Brain microvascular endothelial cell (primary cell): ENCODE data around the gene BMP6.

Experiments
- DNase-seq: peaks from one replicate; pipeline ENCODE4 v3.0.0-alpha.2; 2020
- H3K27ac ChIP-seq: fragments of 250-450 bp; sonication (Bioruptor Pico); 2 replicates; pipeline ENCODE4 v1.5.1; 2020; ENCODE audit warnings: mild to moderate bottlenecking, moderate library complexity
- H3K27me3 ChIP-seq: fragments of 250-450 bp; sonication (Bioruptor Pico); replicated peaks from 2 replicates; pipeline ENCODE4 v1.5.1; 2020; ENCODE audit warnings: mild to moderate bottlenecking
- H3K36me3 ChIP-seq: fragments of 250-450 bp; sonication (Bioruptor Pico); replicated peaks from 2 replicates; pipeline ENCODE4 v1.5.1; 2020; ENCODE audit warnings: mild to moderate bottlenecking
- H3K4me3 ChIP-seq: 2 replicates; pipeline ENCODE4 v1.5.1; 2011; ENCODE audit warnings: low read depth, mild to moderate bottlenecking, control low read depth, low read length, moderate library complexity
- in situ Hi-C: cut with HindIII; loops from 2 replicates; pipeline ENCODE4 v1.10.0; 2017; ENCODE audit warnings: low sequenced_read_pairs, low pct_ligation_motif_present
- TF ChIP-seq, protein P1 (sequence below): IDR thresholded peaks from 2 replicates; pipeline ENCODE4 v1.5.1; 2011; ENCODE audit warnings: low read depth, mild to moderate bottlenecking, moderate library complexity, low read length, control low read depth, inconsistent platforms; ENCODE audit errors: missing control alignments

BMP6 gene

DNA sequence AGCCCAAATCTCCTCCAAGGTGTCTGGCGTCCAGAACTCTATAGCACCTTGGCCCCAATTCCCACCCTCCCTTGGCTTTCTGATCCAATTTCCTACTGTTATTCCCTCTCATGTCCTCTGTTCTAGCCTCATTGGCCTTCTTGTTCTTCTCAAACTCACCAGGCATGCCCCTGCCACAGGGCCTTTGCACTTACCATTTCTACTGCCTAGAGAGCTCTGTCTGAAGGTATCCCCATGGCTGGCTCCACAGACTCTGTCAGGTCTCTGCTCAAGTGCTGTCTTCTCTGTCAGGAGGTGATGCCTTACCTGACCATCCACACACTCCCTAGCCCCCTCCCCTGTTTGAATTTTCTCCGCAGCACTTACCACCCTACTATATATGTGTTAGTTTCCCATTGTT lies 5.6 kb upstream of the BMP6 start:
- Histone ChIP-seq H3K27ac (no peak overlapping the region), H3K27me3 (peaks cover 6% of the 10 kb centered on the region), H3K36me3 (no peaks in the 10 kb centered on the region), H3K4me3 (no peak overlapping the region)
- DNase-seq = no peak
- TF ChIP-seq, protein P1, sequence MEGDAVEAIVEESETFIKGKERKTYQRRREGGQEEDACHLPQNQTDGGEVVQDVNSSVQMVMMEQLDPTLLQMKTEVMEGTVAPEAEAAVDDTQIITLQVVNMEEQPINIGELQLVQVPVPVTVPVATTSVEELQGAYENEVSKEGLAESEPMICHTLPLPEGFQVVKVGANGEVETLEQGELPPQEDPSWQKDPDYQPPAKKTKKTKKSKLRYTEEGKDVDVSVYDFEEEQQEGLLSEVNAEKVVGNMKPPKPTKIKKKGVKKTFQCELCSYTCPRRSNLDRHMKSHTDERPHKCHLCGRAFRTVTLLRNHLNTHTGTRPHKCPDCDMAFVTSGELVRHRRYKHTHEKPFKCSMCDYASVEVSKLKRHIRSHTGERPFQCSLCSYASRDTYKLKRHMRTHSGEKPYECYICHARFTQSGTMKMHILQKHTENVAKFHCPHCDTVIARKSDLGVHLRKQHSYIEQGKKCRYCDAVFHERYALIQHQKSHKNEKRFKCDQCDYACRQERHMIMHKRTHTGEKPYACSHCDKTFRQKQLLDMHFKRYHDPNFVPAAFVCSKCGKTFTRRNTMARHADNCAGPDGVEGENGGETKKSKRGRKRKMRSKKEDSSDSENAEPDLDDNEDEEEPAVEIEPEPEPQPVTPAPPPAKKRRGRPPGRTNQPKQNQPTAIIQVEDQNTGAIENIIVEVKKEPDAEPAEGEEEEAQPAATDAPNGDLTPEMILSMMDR = no peak
- in situ Hi-C loops = no loop called here

DNA sequence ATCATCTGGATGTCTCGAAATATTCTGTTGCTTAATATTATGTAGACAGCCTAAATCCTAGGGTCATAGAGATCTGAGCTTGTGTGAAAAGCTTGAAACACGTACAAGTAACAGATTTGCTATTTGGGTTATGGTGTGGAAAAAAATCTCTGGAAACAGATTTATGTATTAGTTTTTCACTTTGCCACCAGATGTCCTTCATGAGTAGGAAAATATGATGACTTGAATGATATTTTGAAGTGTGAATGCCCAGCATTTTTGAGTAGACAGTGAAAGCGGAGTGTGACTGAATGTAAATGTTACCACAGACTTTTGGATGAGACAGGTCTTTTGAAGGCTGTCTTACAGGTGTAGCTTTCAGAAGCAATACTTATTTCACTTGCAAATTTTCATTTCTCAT lies 4.2 kb upstream of the BMP6 start:
- TF ChIP-seq, protein P1 = peak; percentile 28
- no peaks in the 10 kb centered on the region for H3K36me3 ChIP-seq
- DNase-seq = no peak
- no peak overlapping the region for H3K27ac ChIP-seq
- in situ Hi-C loops = no loop called here
- H3K4me3 ChIP-seq = no peak overlapping the region
- peaks cover 10% of the 10 kb centered on the region for H3K27me3 ChIP-seq

DNA sequence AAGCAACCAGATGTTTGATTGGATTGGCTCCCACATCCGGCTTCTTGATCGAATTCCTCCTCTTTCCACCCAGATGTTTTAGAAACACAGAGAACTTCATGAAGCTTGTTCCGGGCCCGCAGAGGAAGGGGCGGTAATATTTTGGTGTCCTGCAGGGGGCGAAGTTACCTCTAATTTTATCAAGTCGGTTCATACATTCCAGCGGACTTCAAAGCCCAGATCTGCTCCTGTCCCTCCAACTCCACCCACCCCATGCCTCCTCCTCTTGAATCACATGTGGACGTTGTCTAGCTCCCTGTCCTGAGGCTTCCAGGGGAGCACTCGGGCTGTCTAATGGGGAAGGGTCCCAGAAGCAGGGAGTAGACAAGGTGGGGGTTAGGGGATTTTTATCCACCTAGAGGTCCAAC lies 2.9 kb upstream of the BMP6 start:
- H3K4me3 ChIP-seq = no peak overlapping the region
- peaks cover 17% of the 10 kb centered on the region for H3K27me3 ChIP-seq
- peak; percentile 83 for DNase-seq
- in situ Hi-C loops = no loop called here
- TF ChIP-seq, protein P1 = peak; percentile 69
- no peaks in the 10 kb centered on the region for H3K36me3 ChIP-seq
- H3K27ac ChIP-seq = no peak overlapping the region

DNA sequence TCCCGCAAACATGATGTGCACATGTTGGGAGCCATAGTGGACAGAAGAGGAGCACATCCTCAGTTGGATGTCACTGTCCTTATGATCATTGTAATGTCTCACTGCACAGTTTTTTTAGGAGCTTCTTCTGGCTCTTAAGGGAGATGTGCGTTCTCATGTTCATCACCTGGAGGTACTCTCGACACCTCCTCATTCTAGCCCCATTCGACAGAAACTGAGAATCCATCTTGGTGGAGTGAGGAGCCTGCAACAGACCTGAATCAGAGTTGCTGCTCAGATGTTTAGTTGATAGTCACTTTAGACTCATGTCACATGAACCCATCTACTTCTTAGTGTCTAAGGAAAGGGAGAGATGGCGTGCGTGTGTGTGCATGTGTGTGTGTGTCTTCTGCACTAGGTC lies 2.3 kb upstream of the BMP6 start:
- peaks cover 18% of the 10 kb centered on the region for H3K27me3 ChIP-seq
- H3K4me3 ChIP-seq = no peak overlapping the region
- in situ Hi-C loops = no loop called here
- H3K36me3 ChIP-seq = no peaks in the 10 kb centered on the region
- H3K27ac ChIP-seq = no peak overlapping the region
- DNase-seq = no peak
- TF ChIP-seq, protein P1 = no peak

DNA sequence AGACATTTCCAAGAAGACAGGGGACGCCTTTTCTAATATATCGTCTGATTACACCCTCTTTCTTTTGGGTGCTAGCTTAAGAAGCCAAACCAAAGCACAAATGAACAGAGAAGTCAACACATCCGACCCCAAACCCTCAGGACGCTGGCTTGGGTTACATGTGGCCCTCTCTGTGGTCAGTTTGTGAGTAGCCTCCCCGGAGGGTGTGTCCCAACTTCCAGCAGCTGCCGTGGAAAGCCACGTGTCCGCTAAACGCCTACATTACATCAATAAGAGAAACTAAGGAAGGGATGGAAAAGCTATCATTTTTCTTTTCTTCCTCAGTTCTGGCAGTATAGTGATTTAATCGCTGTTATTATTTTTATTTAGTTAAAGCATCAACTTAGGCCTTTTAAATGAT lies 487 bp upstream of the BMP6 start:
- H3K4me3 ChIP-seq = peak overlapping the region; percentile 55
- no peak overlapping the region for H3K27ac ChIP-seq

More for the DNA sequence above, 487 bp upstream of the BMP6 start:
- Histone ChIP-seq H3K36me3 (no peaks in the 10 kb centered on the region), H3K27me3 (peaks cover 20% of the 10 kb centered on the region)
- no peak for DNase-seq
- in situ Hi-C loops = no loop called here
- TF ChIP-seq, protein P1 = no peak
